HG03066 (cell line): Measurements from ENCODE around the gene BMPER.
"Not testable (repeated sequence)": the region's sequence is repeated elsewhere in the genome, so short reads cannot be mapped to it uniquely, and the experiment has no call there.

Experiments
- ATAC-seq: cut with Tn5 transposase; IDR thresholded peaks from one replicate; pipeline ENCODE4 v1.9.1; 2021; ENCODE audit warnings: low read depth; ENCODE audit not compliant: unreplicated experiment

The BMPER gene

DNA sequence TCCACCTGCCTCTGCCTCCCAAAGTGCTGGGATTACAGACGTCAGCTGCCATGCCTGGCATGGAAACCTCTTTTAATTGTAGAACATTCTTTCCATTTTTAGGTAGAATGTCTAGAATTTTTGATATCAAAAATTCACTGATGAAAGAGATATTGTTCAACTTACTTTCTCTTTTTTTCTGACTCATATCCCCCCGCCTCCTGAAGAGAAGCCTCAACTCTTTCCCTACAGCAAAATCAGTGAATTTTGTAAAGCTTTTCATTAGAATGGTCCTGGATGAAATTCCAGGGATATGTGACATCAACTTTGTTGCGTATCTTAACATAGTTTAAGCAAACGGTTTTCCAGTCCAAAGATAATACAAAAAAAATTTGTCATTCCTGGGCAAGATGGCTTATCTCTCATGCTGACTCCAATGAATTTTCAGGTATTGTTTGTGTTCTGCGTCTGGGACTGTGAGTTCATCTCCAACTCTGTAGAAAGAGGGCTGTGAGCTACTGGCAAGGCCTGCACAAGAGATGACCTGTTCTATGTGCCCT is 256.8 kb downstream of the BMPER start:
- no peak for ATAC-seq

DNA sequence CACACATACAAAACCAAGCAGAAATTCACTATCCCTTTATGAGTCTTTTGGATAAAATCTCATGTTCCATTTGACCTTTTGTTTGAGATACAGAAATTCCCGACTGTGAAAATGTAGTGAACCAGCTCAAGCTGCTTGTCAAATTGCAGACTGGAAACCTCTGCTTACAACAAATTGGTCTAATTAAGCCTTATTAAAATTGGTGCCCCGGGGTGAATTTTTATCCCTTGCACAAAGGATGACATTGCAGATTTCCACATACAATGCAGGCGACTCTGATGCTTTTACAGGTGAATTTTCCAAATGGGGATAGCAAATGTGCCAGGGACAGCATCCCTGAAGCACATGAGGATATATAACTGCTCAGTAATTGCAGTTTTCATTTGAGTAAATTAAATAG is 257.3 kb downstream of the BMPER start:
- no peak for ATAC-seq

DNA sequence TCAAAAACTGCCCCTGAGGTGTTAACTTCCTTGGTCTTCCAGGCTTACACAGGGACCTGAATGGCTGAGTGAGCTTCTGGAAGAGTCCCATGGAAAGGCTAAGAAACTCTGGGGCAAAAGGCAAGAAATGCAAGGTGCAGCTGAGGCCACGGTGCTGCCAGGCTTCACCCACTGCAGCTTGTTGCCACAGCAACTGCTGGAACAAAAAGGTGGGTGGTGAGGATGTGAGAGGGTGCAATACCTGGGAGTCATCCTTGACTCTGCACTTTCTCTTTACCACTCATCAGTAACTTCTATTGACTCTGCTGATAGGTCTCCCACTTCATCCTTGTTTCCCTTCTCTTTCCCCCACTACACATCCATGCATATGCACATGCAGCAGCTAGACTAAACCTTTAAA is 258.6 kb downstream of the BMPER start:
- ATAC-seq = no peak

- no peak for ATAC-seq
Measured at GRCh38 chr7:34165466-34165865, 260.1 kb downstream of the BMPER start.

DNA sequence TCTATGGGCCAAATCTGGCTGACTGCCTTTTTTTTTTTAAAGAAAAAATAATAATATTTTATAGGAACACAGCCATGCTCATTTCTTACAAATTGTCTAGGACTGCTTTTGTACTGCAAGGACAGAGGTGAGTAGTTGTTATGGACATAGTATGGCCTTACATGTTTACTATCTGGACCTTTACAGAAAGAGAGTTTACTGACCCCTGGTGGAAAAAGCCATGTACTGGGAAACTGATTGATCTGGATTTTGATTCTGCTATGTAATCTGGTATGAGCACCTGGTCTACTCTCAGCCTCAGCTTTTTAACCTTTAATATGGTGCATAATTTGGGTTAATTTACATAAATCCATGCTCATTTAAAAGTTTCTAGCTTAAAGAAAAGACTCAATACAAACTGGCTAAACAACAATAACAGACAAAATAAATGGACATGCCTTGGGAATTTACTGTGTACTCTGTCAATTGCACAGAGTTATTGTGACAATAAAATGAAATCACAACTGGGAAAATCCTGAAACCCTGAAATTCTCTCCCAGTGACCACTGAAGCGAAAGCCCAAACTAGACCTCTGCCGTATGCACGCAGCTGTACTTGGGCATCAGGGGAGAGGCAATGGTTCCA is 260.7 kb downstream of the BMPER start:
- no peak for ATAC-seq

- no peak for ATAC-seq
Measured at GRCh38 chr7:34168013-34168412, 262.7 kb downstream of the BMPER start.

DNA sequence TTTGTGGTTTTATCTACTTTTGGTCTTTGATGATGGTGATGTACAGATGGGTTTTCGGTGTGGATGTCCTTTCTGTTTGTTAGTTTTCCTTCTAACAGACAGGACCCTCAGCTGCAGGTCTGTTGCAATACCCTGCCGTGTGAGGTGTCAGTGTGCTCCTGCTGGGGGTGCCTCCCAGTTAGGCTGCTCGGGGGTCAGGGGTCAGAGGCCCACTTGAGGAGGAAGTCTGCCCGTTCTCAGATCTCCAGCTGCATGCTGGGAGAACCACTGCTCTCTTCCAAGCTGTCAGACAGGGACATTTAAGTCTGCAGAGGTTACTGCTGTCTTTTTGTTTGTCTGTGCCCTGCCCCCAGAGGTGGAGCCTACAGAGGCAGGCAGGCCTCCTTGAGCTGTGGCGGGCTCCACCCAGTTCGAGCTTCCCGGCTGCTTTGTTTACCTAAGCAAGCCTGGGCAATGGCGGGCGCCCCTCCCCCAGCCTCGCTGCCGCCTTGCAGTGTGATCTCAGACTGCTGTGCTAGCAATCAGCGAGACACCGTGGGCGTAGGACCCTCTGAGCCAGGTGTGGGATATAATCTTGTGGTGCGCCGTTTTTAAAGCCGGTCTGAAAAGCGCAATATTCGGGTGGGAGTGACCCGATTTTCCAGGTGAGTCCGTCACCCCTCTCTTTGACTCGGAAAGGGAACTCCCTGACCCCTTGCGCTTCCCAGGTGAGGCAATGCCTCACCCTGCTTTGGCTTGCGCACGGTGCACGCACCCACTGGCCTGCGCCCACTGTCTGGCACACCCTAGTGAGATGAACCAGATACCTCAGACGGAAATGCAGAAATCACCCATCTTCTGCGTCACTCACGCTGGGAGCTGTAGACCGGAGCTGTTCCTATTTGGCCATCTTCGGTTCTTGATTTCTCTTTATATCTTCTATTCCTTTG is 269.6 kb downstream of the BMPER start:
- ATAC-seq = not testable (repeated sequence)

GRCh38 chr7:34175837-34176236 is 270.5 kb downstream of the BMPER start:
- no peak for ATAC-seq

- no peak for ATAC-seq
Measured at GRCh38 chr7:34177476-34177875, 272.1 kb downstream of the BMPER start.

DNA sequence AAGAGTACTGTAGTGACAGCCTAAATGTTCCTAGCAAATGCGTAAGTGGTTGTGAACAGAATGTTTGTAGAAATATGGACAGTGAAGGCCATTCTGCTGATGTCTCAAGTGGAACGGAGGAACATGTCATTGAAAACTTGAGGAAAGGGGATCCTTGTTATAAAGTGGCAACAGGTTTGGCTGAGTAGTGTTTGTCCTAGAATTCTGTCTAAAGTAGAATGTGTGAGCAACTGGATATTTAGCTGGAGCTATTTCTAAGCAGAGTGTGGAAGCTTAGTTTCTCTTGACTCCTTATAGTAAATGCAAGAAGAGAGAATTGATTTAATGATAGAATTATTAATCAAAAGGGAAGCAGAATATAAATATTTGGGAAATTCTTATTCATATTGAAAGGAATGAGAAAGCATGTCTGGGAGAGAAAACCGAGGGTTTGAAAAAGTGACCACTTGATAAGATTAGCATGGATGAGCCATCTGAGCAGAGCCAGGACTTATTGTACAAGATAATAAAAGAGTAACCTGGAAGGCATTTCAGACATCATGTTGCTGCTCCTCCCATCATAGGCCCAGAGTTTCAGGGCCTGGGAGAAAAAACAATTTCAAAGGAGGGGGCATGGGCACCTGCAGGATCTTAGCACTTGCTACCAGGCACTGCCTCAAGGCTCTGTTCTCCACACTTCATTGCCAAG is 276.1 kb downstream of the BMPER start:
- no peak for ATAC-seq

- no peak for ATAC-seq
Measured at GRCh38 chr7:34184466-34184865, 279.1 kb downstream of the BMPER start.

DNA sequence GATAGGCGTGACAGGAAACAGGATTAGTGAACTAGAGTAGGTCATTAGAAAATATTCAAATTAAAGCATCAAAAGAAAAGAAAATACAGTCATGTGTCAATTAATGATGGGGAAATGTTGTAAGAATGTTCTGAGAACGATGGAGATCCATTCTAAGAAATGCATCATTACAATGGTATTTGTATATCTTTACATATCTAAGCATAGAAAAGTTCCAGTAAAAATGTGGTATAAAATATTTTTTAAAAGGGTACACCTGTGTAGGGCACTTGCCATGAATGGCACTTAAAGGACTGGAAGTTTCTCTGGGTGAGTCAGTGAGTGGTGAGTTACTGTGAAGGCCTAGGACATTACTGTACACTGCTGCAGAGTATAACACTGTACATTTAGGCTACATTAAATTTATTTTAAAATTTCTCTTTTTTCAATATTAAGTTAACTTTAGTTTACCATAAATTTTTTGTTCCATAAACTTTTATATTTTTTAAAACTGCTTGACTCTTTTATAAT is 282.5 kb downstream of the BMPER start:
- ATAC-seq = no peak

DNA sequence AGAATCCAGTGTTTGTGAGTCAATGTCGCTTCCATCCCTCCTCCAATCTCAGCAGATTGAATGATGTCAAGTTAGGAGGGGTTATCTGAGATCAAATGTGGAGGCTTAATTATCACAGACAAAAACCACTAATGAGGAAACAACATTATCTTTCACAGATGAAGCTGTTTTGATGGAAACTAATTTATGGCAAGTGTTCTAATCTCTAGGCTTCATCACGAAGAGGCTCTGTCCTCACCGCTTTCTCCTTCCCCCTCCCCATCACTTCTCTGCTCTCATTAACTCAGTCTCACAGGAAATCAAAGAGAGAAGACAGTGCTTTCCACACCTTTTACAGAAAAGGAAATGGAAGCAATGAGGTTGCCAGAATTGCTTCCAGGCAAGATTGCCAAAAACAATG is 283.7 kb downstream of the BMPER start:
- no peak for ATAC-seq

GRCh38 chr7:34190299-34190698 is 285.0 kb downstream of the BMPER start:
- ATAC-seq = no peak

DNA sequence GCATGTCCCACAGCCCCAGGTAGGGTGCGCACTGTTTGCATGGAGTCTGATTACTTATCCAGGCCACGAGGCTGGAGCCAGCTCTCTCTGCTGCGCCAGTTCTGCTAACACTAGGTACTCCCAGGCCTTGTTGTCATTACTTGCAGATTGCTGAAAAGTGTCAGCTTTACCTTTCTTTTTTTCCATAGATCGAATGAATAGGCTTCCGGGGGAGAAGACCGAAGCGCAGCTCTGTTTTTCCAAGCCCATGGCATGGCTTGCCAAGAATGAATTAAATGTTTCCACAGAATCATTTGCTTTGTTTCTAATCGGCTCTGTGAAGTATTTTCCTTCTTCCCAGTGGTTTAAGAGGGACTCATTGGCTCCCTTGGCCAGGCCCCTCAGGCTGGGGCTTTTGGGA is 285.8 kb downstream of the BMPER start:
- no peak for ATAC-seq

DNA sequence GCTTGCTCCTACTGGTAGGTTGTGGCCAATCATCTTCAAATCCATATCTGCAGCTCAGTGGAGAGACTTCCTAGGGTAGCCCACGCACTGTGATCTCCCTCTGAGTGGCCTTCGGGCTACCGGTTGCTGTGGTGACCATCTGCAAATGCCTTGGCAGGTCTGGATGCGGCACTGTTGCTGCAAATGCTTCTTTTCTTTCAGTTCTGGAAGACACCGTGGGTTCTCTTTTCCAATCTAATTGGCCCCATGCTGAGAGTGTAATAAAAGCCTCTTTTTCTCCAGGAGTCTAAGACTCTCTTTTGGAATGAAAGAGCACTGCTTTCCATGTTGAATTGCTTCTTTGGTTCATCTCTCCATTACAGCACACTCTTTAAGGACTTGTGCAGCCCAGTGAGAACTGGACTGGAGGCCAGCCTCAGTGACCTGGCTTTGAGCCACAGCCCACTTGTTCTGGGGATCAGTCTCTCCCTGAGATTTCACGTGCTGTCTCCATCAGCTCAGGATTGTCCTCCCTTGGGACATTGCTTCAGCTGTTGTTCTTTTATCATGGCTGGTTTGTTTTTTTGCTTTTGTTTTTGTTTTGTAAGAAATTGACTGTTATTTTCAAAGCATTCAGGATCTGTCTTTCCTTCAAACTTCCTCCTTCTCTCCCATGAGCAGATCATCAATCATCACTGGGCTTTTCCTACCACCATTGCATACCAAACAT is 286.6 kb downstream of the BMPER start:
- ATAC-seq = no peak

- no peak for ATAC-seq
Measured at GRCh38 chr7:34192906-34193305, 287.6 kb downstream of the BMPER start.

- no peak for ATAC-seq
Measured at GRCh38 chr7:34198231-34198641, 292.9 kb downstream of the BMPER start.
